Measurements from ENCODE around the gene MDFIC.

- no peak for TF ChIP-seq CTCF (optimal IDR thresholded peaks at IDR 0.05 in 1 of 3, IDR thresholded peaks at IDR 0.05 in 1 of 3, conservative IDR thresholded peaks at IDR 0.05 in 1 of 3; ENCODE audit: extremely low read depth in 1 of 3, insufficient read depth in 2 of 3, low read length in 3 of 3)
- TF ChIP-seq EZH2 (IDR thresholded peaks at IDR 0.05; ENCODE audit: low read length) = no peak
These were observed 20.1 kb upstream of the MDFIC start for GRCh38 chr7:114901771-114902170.

Measured in keratinocyte (primary cell).